ENCODE measurements around the gene SLC16A3. TPM values are rescaled to one million over a fixed set of nuclear protein-coding genes. Genes with fewer than 3 reads are reported as not detected.
A peak's percentile ranks its signal among the peaks of the same experiment; 100 is the strongest.

SLC16A3 gene
- total and polyA plus RNA-seq, 9 of the 15 experiments (the other 6 are each of a cell fraction or from before 2014, with no cell fraction given), result 0.11 to 5.4 (median 1.2) TPM; not detected in 2

- TF ChIP-seq SAFB2 (IDR thresholded peaks at IDR 0.05; ENCODE audit: borderline replicate concordance, low read depth, low read length, severe bottlenecking) (no peak), SMARCA4 (IDR thresholded peaks at IDR 0.05) (no peak), ELF2 (CRISPR knock-in tag; IDR thresholded peaks at IDR 0.05) (no peak), ZFX (CRISPR knock-in tag; IDR thresholded peaks at IDR 0.05) (peak; percentile 50), GABPA (tag; conservative IDR thresholded peaks at IDR 0.05; ENCODE audit: low read depth) (peak; percentile 26; the same call in 1 of the 2 replicates), SPI1 (IDR thresholded peaks at IDR 0.05; ENCODE audit: borderline replicate concordance, low read depth, low read length) (peak; percentile 19; the same call in 1 of the 2 replicates), BRF1 (IDR thresholded peaks at IDR 0.05; ENCODE audit: borderline replicate concordance, extremely low read depth, insufficient read length) (no peak), ZBTB5 (IDR thresholded peaks at IDR 0.05) (no peak), ZNF324 (CRISPR knock-in tag; IDR thresholded peaks at IDR 0.05) (no peak), ZBED1 (IDR thresholded peaks at IDR 0.05) (no peak), ZNF121 (CRISPR knock-in tag; conservative IDR thresholded peaks at IDR 0.05) (0 out of 2 replicates have a peak, but pooled peaks have one; percentile 28), NFIX (CRISPR knock-in tag; IDR thresholded peaks at IDR 0.05; ENCODE audit: low read depth) (no peak), ATF1 (CRISPR knock-in tag; IDR thresholded peaks at IDR 0.05) (no peak), ATF1 (tag; IDR thresholded peaks at IDR 0.05) (peak; percentile 53), CSDE1 (IDR thresholded peaks at IDR 0.05) (no peak), POLR2G (IDR thresholded peaks at IDR 0.05; ENCODE audit: low read depth, low read length) (peak; percentile 42; the same call in 1 of the 2 replicates), HNRNPL (IDR thresholded peaks at IDR 0.05; ENCODE audit: low read depth, low read length) (0 out of 2 replicates have a peak, but pooled peaks have one; percentile 20), TAL1 (IDR thresholded peaks at IDR 0.05) (no peak), TRIM24 (IDR thresholded peaks at IDR 0.05) (peak; percentile 39 to 64; a peak in 2 of 4 replicates), ZNF511 (CRISPR knock-in tag; IDR thresholded peaks at IDR 0.05) (no peak), BMI1 (IDR thresholded peaks at IDR 0.05; ENCODE audit: low read length) (no peak)
- TF ChIP-seq, protein P1, sequence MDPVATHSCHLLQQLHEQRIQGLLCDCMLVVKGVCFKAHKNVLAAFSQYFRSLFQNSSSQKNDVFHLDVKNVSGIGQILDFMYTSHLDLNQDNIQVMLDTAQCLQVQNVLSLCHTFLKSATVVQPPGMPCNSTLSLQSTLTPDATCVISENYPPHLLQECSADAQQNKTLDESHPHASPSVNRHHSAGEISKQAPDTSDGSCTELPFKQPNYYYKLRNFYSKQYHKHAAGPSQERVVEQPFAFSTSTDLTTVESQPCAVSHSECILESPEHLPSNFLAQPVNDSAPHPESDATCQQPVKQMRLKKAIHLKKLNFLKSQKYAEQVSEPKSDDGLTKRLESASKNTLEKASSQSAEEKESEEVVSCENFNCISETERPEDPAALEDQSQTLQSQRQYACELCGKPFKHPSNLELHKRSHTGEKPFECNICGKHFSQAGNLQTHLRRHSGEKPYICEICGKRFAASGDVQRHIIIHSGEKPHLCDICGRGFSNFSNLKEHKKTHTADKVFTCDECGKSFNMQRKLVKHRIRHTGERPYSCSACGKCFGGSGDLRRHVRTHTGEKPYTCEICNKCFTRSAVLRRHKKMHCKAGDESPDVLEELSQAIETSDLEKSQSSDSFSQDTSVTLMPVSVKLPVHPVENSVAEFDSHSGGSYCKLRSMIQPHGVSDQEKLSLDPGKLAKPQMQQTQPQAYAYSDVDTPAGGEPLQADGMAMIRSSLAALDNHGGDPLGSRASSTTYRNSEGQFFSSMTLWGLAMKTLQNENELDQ (CRISPR knock-in tag; IDR thresholded peaks at IDR 0.05; ENCODE audit: borderline replicate concordance), result no peak
- TF ChIP-seq, protein P2, sequence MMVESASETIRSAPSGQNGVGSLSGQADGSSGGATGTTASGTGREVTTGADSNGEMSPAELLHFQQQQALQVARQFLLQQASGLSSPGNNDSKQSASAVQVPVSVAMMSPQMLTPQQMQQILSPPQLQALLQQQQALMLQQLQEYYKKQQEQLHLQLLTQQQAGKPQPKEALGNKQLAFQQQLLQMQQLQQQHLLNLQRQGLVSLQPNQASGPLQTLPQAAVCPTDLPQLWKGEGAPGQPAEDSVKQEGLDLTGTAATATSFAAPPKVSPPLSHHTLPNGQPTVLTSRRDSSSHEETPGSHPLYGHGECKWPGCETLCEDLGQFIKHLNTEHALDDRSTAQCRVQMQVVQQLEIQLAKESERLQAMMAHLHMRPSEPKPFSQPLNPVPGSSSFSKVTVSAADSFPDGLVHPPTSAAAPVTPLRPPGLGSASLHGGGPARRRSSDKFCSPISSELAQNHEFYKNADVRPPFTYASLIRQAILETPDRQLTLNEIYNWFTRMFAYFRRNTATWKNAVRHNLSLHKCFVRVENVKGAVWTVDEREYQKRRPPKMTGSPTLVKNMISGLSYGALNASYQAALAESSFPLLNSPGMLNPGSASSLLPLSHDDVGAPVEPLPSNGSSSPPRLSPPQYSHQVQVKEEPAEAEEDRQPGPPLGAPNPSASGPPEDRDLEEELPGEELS (CRISPR knock-in tag; IDR thresholded peaks at IDR 0.05; ENCODE audit: borderline replicate concordance), result no peak
These were observed 13.5 kb upstream of the SLC16A3 start (continued) for GRCh38 chr17:82215095-82215971.
